RWPE1 (cell line): ENCODE results near the gene GNA14.

Experiments used
- CTCF ChIA-PET: fragments of 350-600 bp; sonication (Branson Sonifier 250); formaldehyde crosslinking; extraction: SDS; loops from one replicate; lab custom pipeline; 2021; lab: Yijun Ruan, JAX
- POLR2A ChIA-PET: fragments of 400-600 bp; formaldehyde crosslinking; extraction: SDS; loops from one replicate; lab custom pipeline; 2020; ENCODE audit warnings: antibody characterized with exemption; ENCODE audit not compliant: low non-redundant PET; lab: Yijun Ruan, JAX
- DNase-seq: peaks from one replicate; pipeline ENCODE4 v3.0.0; 2012; ENCODE audit warnings: low spot score
- H3K27ac ChIP-seq: fragments of 450-650 bp; 2 replicates; pipeline ENCODE4 v1.5.1; 2017
- CTCF ChIP-seq: fragments of 450-650 bp; conservative IDR thresholded peaks from 2 replicates; pipeline ENCODE4 v1.5.1; 2017; ENCODE audit warnings: low read depth, mild to moderate bottlenecking

GNA14 gene

GRCh38 chr9:77392328-77392727, 255.8 kb downstream of the GNA14 start:
- no peak for TF ChIP-seq CTCF
- ChIA-PET POLR2A (no interaction called here), CTCF (no interaction called here)
- DNase-seq: no peak
- H3K27ac ChIP-seq: no peak overlapping the region

GRCh38 chr9:77391834-77392233, 256.3 kb downstream of the GNA14 start:
- CTCF ChIA-PET: no interaction called here
- no peak for DNase-seq
- POLR2A ChIA-PET: no interaction called here
- TF ChIP-seq CTCF: no peak
- no peak overlapping the region for H3K27ac ChIP-seq

GRCh38 chr9:77386187-77386586, 261.9 kb downstream of the GNA14 start:
- no peak for TF ChIP-seq CTCF
- no peak overlapping the region for H3K27ac ChIP-seq
- DNase-seq: no peak
- POLR2A ChIA-PET: no interaction called here
- CTCF ChIA-PET: no interaction called here

GRCh38 chr9:77384406-77384805, 263.7 kb downstream of the GNA14 start:
- no peak overlapping the region for H3K27ac ChIP-seq
- CTCF ChIA-PET: interaction anchor here (0.6 kb wide), 1 partner anchor 175 kb away, joined by 3 read pairs; no protein-coding TSS in a partner anchor
- TF ChIP-seq CTCF: no peak
- POLR2A ChIA-PET: no interaction called here
- DNase-seq: peak; percentile 36

- DNase-seq: no peak
- CTCF ChIA-PET: interaction anchor here (0.6 kb wide), 1 partner anchor 821 kb away, joined by 4 read pairs; no protein-coding TSS in a partner anchor
- POLR2A ChIA-PET: no interaction called here
- H3K27ac ChIP-seq: no peak overlapping the region
- TF ChIP-seq CTCF: no peak
These were observed 272.1 kb downstream of the GNA14 start for GRCh38 chr9:77375956-77376532.

GRCh38 chr9:77374266-77374665, 273.9 kb downstream of the GNA14 start:
- POLR2A ChIA-PET: no interaction called here
- no peak overlapping the region for H3K27ac ChIP-seq
- CTCF ChIA-PET: no interaction called here
- DNase-seq: no peak
- no peak for TF ChIP-seq CTCF
